ENCODE measurements around the gene CCL3. TPM values are rescaled to one million over a fixed set of nuclear protein-coding genes. Genes with fewer than 3 reads are reported as not detected.
"Not testable (repeated sequence)": the region's sequence is repeated elsewhere in the genome, so short reads cannot be mapped to it uniquely, and the experiment has no call there.

CCL3 gene
- polyA plus RNA-seq (ENCODE audit: insufficient read length in 3 of 3) = 1 to 10 TPM in 2 of 3 donors, under 1 TPM in 1; 0.65 to 2.6 (median 1.9) TPM
- long read RNA-seq, donor 1 = 0 reads
- long read RNA-seq, donor 2 = 0 reads
- long read RNA-seq, donor 3, partial matches to known transcripts = 0 of 1 reads
- long read RNA-seq, donor 3, other reads (novel, unspliced or antisense) = 0 of 1 reads
- long read RNA-seq, donor 4, partial matches to known transcripts = 0 of 1 reads
- long read RNA-seq, donor 4, other reads (novel, unspliced or antisense) = 0 of 1 reads
- long read RNA-seq, donor 5 = 0 reads
- long read RNA-seq, donor 6, transcript CCL3-204 (3 exons, 778 nt) = major isoform, 5 of 5 reads
- long read RNA-seq, donor 6, partial matches to known transcripts = 0 of 5 reads
- long read RNA-seq, donor 6, other reads (novel, unspliced or antisense) = 0 of 5 reads
- long read RNA-seq, donor 7, partial matches to known transcripts = 0 of 1 reads
- long read RNA-seq, donor 7, other reads (novel, unspliced or antisense) = 0 of 1 reads
- long read RNA-seq, donor 8, transcript CCL3-204 (3 exons, 778 nt) = major isoform, 14 of 17 reads
- long read RNA-seq, donor 8, partial matches to known transcripts = 0 of 17 reads
- long read RNA-seq, donor 8, other reads (novel, unspliced or antisense) = 0 of 17 reads
- long read RNA-seq, donor 9, partial matches to known transcripts = 0 of 3 reads
- long read RNA-seq, donor 9, other reads (novel, unspliced or antisense) = 0 of 3 reads
- long read RNA-seq, donor 10 = 0 reads
- long read RNA-seq, donor 11 = 0 reads
- long read RNA-seq, donor 12, partial matches to known transcripts = 0 of 4 reads
- long read RNA-seq, donor 12, other reads (novel, unspliced or antisense) = 0 of 4 reads
- long read RNA-seq, donor 13 = 0 reads
- long read RNA-seq, donor 14 = 0 reads
- long read RNA-seq, donor 15 = 0 reads
- long read RNA-seq, donor 16, partial matches to known transcripts = 0 of 2 reads
- long read RNA-seq, donor 16, other reads (novel, unspliced or antisense) = 0 of 2 reads

- DNase-seq = no peak
Observed at GRCh38 chr17:36089888-36090836, at the start of gene CCL3. Gene CCL3, minus strand, starts transcription at chr17:36090143. Its CDS starts 85 bp downstream, at chr17:36090058.

DNA sequence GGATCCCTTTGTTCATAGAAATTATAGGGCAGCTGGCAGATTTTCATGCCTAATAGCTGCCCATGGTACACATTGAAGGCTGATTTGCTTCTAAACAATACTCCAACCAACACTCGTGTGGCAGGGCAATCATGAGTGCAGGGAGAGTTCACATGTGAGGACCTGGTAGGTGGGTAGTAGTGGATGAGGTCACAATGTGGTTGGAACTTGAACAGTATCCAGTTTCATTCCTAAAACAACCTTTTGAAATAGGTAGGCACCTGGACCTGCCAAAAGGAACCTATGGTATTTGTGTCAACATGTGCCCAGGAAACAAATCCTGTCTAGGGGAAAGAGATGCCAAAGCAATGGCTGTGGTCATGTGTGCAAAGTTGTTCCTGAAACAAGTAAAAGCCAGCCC is 46.5 kb upstream of the CCL3 start:
- DNase-seq = no peak

DNA sequence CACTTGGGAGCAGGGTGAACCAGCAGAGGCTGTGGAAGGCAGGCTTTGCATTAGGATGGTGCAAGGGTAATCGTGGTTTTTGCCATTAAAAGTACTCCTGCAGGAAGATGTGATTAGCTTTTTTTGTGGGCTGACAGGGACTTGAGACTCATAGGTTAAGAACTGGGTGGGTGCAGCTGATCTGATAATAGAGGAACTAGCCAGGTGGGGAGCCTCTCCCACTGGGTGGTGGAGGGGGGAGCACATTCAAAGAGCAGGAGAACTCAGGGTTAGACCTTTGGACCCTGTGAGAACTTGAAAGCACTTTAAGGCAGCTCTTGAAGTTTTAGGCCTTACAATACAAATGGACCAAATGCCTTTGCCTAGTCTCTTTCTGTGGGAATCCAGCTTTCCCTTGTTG is 46.1 kb upstream of the CCL3 start:
- no peak for DNase-seq

GRCh38 chr17:36135465-36135864 is 45.5 kb upstream of the CCL3 start:
- no peak for DNase-seq

DNA sequence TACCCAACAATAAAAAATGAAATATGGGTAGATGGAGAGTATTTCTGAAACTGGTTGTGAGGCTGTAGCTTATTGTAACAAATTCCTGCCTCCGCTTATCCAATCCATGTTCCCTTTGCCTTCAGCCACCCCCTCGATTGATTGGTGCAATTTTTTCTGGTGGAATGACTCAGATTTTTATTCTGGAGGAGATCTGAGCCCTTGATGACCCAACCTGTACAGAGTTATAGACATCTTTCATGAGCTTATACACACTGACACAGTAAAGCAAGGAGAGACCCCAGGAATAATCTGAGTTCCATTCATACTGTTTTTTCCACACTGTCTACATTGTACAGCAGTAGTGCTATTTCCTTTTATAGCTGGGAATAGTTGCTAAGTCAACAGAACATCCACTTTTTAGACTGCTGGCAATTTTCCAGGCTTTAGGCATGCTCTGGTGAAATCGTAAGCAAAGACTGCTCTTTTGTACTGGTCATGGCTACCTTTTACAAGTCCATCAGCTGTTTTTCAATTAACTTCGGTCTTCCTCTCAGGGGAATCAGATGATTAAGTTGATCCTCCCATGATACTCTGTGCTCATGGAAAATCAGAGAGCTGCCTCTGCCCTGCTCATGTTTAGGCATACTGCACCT is 43.8 kb upstream of the CCL3 start:
- DNase-seq = peak; percentile 57

DNA sequence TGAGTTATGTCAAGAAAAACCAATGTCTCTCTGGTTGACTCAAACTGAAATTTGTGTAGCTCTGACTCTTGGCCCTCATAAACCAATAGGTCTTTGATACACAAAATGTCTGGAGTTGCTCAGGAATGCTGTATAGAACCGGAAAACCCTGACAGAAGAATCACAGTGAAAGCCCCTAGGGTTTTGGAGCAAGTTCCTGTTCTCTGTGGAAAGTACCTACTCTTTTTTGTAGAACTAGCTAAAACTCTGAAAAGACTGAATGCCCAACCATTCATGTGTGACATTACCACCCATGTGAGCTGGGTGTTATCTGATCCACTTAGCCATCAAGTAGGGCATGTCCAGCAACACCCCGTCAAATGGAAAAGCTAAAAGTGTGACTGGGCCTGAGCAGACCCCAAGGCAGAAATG is 42.5 kb upstream of the CCL3 start:
- DNase-seq = peak; percentile 9

DNA sequence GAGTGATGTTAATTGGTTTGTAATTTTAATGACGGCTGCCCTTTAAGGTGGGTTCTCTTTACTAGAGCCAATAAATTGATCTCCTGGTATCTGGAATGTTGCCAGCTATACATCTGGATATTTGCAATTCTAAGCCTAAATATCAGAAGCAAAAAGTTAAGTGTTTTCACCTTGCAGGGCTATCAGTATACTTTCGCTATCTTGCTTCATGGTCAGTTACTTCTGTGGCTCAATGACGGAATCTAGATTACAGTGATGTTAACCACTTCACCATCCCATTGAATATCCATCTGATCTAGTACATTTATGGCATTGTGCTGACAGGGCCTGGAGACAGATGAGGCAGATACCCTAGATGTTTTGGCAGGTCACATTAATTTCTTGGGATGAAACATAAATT is 42.0 kb upstream of the CCL3 start:
- DNase-seq = no peak

- DNase-seq = no peak
Observed at GRCh38 chr17:36131421-36131820, 41.5 kb upstream of the CCL3 start.

DNA sequence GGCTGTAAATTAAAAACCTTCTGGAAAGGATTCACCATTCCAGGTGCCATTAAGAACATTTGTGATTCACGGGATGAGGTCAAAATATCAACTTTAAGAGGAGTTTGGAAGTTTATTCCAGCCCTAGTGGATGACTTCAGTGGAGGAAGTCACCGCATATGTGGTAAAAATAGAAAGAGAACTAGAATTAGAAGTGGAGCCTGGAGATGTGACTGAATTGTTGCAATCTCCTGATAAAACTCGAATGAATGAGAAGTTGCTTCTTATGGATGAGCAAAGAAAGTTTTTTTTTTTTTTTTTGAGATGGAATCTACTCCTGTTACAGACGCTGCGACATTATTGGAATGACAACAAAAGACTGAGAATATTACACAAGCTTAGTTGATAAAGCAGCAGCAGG is 40.4 kb upstream of the CCL3 start:
- DNase-seq = no peak

- DNase-seq = no peak
Observed at GRCh38 chr17:36129616-36130015, 39.7 kb upstream of the CCL3 start.

GRCh38 chr17:36128411-36128978 is 38.6 kb upstream of the CCL3 start:
- no peak for DNase-seq

DNA sequence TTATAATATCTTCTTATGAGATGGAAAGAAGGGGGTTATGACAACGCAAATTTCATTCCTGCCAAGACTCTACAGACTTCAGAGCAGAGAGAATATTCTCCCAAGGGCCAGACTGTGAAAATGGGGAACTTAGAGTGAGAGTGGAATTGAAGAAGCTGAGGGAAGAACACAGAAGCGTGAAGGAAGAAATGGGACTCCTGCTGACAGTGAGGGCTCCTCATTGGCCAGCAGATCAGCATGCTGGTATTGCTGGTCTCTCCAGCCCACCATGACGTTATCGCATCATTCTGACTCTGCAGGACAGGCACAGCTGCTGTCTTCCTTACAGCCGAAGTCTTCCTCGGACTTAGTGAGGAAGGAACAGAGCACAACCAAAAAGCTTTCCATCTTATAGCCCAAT is 38.0 kb upstream of the CCL3 start:
- no peak for DNase-seq

DNA sequence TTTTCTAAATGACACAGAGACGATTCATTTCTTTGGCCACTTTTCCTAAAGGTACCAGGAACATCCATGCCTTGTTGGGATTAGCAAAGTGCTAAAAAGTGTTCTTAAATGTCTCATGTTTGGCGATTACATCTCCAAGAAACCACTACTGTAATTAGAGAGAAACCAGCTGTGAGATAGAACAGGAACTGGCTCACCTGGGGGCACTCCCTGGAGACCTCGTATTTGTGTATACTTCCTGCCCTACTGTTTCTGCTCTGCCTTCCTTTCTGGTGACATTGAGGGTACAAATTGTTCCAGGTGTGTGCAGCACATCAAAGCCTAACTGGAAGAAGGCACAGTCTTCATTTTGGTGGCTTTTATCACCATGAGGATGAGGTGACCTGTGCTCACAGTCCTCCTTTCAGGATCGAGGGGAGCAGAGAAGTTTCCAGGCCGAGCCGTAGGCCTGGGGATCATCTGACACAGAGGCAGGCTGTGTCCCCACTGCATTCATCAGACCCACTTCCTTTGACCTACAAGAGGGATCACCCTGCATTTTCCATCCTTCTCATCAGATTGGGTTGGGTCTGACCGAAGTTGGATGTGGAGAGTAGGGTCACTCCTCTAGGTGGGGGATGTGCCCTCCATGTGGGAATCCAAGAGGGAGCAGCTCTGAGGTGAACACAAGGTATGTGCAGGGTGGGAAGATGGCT is 37.4 kb upstream of the CCL3 start:
- DNase-seq = no peak

- no peak for DNase-seq
Observed at GRCh38 chr17:36124879-36125824, 35.2 kb upstream of the CCL3 start.

- no peak for DNase-seq
Observed at GRCh38 chr17:36123431-36123830, 33.5 kb upstream of the CCL3 start.

- not testable (repeated sequence) for DNase-seq
Observed at GRCh38 chr17:36121099-36121498, 31.2 kb upstream of the CCL3 start.

- no peak for DNase-seq
Observed at GRCh38 chr17:36120221-36120620, 30.3 kb upstream of the CCL3 start.

DNA sequence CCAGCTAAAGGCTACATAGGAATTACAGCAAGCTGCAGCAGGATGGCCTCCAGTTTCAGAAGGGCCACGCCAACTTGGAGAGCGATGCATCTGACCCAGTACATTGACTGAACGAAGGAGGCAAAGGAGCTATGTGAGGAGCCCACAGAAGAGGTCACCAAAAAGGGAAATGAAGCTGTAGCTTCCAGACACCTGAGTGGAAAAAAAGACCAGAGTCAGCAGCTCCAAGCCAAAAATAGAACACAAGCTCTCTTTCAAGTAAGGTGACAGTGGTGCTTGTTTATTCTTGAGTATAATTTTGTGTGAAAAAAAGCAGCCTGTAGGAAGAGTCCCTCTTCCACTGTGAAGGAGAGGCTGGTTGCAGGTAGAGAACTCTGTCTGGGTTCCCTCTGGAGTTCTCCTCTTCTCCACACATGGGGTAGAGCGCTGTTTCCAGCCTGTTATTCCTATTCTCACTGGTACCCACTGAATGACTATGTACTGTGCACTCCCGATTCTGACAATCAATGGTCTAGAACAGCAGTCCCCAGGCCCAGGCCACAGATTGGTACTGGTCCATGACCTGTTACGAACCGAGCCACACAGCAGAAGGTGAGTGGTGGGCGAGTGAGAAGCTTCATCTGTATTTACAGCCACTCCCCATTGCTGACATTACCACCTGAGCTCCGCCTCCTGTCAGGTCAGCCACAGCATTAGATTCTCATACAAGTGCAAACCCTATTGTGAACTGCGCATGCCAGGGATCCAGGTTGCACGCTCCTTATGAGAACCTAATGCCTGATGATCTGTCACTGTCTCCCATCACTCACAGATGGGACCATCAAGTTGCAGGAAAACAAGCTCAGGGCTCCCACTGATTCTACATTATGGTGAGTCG is 28.8 kb upstream of the CCL3 start:
- no peak for DNase-seq
